ENCODE measurements around the gene ARL6IP4.

Gene ARL6IP4

GRCh38 chr12:122949405-122949804 is 31.1 kb upstream of the ARL6IP4 start:
- DNase-seq (ENCODE audit: low spot score) = no peak
- H3K4me3 ChIP-seq = no peak overlapping the region
- TF ChIP-seq CTCF (IDR thresholded peaks at IDR 0.05) = no peak
- no peak overlapping the region for H3K27ac ChIP-seq

- Histone ChIP-seq H3K27ac (no peak overlapping the region), H3K4me3 (no peak overlapping the region)
- no peak for TF ChIP-seq CTCF (IDR thresholded peaks at IDR 0.05)
- DNase-seq (ENCODE audit: low spot score) = no peak
Measured at GRCh38 chr12:122949816-122950675, 30.4 kb upstream of the ARL6IP4 start.

GRCh38 chr12:122951406-122951805 is 29.1 kb upstream of the ARL6IP4 start:
- H3K4me3 ChIP-seq = no peak overlapping the region
- H3K27ac ChIP-seq = no peak overlapping the region
- DNase-seq (ENCODE audit: low spot score) = no peak
- no peak for TF ChIP-seq CTCF (IDR thresholded peaks at IDR 0.05)

GRCh38 chr12:122951979-122952892 is 28.2 kb upstream of the ARL6IP4 start:
- H3K27ac ChIP-seq = no peak overlapping the region
- no peak overlapping the region for H3K4me3 ChIP-seq
- DNase-seq (ENCODE audit: low spot score) = no peak
- TF ChIP-seq CTCF (IDR thresholded peaks at IDR 0.05) = peak; percentile 63

- H3K4me3 ChIP-seq = no peak overlapping the region
- no peak overlapping the region for H3K27ac ChIP-seq
- no peak for DNase-seq (ENCODE audit: low spot score)
- no peak for TF ChIP-seq CTCF (IDR thresholded peaks at IDR 0.05)
Measured at GRCh38 chr12:122955156-122955555, 25.3 kb upstream of the ARL6IP4 start.

- Histone ChIP-seq H3K27ac (no peak overlapping the region), H3K4me3 (no peak overlapping the region)
- no peak for TF ChIP-seq CTCF (IDR thresholded peaks at IDR 0.05)
- no peak for DNase-seq (ENCODE audit: low spot score)
Measured at GRCh38 chr12:122956035-122956434, 24.4 kb upstream of the ARL6IP4 start.
